ENCODE results near the gene GALNTL6.

GALNTL6 gene

DNA sequence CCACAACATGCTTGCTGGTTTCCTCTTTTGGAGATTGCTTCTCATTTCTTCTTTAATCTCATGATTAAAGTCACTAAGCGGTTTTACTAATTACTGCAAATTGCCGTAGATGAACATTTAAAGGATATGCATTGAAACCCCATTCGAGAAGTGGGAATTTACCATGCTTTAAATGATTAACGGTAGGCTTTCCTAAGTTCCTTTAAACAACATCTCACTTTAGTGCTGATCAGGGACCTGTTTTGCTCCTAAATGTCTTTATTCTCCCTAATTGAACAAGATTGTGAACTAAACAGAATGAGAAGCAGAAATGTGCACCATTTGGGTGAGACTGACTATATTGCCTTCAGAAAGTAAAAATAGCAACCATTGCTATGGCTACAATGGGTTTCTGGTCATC lies 430.3 kb downstream of the GALNTL6 start:
- no peak for DNase-seq

DNA sequence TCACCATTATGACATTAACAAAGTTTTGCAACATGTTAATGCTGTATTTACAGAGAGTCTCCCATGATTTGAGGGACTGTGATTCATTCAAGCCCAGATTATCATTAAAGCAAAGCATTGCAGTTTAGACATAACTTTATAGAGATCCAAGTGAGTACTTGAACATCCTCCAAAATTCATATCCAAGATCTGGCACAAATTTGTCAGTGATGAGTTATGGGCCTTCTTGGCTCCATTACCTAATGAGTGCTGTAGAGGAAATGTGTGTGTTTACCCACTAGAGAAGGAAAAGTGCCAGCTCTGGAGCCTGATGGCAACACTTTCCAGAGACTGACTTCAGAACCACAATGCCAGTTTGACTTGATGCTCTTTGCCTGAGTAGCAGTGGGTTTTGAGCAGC lies 432.3 kb downstream of the GALNTL6 start:
- no peak for DNase-seq

DNA sequence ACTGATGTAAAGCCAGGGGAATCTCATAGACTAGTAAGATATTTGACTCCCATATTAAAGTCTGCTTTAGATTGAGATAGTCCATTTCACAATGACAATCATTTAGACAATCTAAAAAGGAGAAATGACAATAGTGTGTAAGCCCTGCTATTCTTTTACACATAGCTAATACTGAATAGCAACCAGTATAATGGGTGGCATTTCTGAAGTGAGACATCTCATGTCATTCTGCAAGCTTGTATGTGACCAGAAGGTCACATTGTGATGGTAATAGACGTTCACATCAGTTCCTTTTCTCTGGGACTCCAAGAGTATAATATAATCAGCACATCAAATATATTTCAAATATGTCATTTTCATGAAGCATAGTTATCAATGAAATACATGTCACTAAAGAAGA lies 440.2 kb downstream of the GALNTL6 start:
- no peak for DNase-seq

DNA sequence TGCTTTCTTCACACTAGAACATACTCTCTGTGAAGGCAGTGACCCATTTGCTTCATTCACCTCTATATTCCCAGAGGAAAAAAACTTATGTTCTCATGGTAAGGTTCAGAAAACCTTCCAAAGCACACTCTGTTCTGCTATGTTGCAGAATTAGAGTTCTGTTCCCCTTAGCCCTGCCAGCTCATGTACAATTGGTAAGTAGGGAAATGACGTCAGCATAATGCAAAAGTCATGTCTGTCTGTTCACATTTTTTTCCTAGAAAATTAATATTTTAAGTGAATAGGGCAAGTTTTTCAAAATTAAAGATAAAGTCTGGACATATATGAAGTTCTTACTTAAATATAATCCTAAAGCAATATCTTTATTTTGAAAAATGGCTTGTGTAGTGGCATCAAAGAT lies 443.6 kb downstream of the GALNTL6 start:
- DNase-seq = no peak

DNA sequence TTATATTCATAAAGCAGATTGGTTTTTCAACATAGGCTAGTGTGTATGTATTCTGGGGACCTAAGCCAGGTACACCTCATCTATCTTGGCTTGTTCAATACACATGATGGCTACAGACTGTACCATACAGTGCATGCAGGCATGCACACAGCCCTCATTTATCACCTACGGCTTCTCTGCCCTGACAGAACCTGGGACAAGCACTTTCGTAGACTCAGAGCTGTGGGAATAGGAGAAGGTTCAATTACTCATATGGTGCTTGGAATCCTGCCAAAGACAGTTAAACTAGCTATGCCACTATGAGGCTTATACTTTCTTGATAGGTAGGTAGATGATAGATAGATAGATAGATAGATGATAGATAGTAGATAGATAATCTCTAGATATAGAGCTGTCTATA lies 457.2 kb downstream of the GALNTL6 start:
- no peak for DNase-seq

DNA sequence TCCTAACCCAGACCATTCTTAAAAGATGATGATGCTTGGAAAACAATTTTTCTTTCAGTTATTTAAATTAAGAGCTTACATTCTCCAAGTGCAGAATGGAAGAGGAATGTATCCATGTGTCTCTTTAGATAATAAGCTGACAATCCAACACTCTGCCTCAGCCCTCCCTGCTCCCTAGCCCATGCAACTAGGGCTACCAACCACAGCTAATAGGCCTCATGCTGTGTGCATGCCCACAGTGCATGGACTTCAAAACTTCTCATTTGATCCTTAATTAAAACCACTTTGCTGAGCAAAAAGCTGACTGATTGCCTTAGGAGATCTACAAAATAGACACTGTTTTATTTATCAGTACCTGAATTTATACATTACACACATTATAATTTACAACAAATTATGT lies 473.9 kb downstream of the GALNTL6 start:
- no peak for DNase-seq

DNA sequence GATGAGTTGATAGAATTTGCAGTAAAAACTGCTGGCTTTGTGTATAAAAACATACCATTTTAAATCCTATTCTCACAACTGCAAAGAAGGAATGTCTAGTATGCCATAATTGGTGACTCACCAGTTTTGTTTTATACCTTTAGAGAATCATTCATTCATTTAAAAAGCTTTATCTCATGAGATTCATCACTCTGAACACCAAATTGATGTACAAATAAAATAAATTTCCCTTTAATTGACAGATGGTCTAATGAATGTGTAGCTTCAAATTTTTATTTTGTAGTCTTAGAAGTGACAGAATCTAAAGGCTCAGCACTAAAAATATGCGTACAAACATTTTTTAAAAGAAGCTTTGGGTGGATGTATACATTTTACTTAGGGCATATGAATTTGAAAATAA lies 492.5 kb downstream of the GALNTL6 start:
- no peak for DNase-seq

DNA sequence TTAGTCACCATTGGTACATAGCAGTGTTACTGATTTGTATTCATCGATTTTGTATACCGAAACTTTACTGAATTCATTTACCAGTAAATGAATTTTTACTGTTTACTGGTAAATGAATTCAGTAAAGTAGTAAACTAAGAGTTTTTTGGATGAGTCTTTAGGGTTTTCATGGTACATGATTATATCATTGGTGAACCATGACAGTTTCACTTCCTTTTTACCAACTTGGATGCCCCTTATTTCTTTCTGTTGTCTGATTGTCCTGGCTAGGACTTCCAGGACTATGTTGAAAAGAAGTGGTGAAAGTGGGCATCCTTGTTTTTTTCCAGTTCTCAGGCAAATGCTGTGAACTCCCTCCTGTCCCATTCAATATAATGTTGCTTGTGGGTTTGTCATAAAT lies 494.9 kb downstream of the GALNTL6 start:
- no peak for DNase-seq

DNA sequence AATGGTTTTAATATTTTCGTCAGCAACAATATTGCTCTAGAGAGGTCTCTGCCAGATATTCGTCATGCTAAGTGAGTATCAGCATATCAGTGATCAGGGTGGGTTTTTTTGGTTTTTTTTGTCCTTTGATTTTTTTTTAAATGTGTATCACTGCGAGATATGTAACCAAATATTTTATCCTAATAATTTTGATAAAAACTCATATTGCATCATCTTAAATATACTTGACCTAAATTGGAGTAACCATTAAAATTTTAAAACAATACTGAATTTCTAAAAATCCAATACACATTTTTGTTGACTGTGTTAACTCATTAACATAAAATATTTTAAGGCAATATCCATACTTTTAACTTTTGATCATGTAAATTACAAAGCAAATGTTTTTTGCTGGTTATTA lies 498.5 kb downstream of the GALNTL6 start:
- no peak for DNase-seq

DNA sequence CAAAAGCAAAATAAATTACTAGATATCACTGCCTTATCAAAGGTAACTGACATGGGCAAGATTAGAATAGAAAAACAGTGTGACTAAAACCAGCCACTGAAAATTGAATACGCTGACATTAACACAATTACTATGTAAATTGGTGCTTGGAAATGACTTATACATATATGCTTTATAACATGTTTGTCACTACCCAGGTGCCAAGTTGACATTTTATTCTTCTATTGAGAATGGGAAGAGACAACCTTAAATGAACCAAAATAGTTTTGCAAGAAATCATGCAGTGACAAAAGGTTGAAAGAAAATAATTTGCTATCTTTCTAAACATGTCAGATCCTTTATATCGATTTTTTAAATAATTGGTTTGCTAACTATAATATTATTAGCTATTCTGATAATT lies 510.1 kb downstream of the GALNTL6 start:
- no peak for DNase-seq

DNA sequence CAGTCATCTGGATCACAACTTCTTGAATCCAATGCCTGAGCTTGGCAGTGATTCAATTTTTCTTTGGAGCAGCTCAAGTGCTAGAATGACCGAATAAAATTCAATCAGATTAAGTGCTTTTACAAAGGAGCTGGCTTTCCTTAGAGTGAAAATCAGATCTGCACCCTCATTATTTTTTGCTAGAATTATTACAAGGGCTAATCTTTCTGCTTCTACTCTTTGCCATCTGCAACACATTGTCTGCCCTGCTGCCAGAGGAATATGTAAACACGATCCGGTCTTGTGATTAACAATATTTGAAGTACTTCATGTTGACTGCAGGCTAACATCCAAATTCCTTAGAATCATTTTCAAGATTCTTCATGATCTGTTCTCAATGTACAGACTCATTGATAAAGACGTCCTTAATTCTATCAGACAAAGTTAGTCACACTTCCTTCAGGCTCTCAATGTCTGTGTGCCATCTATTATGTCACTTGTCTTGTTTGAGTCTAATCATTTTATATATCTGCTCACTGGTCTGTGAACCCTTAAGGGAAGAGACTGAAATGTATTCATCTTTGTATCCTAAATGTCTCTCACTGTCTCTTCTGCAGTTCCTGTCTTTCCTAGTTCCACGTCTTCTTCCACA lies 531.2 kb downstream of the GALNTL6 start:
- no peak for DNase-seq

DNA sequence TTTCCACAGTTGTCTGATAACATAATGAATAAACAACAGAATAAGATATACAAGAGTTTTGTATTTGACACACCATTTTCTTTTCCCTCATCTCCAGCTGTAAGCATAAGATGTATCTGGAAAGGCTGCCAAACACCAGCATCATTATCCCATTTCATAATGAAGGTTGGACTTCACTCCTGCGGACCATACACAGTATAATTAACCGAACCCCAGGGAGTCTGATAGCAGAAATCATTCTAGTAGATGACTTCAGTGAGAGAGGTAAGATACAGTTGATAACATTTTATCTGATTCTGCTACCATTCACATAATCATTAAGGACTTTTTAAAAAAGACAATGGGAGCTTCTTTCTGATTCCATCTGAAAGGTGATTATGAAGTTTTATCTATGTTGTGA lies 535.2 kb downstream of the GALNTL6 start:
- no peak for DNase-seq

DNA sequence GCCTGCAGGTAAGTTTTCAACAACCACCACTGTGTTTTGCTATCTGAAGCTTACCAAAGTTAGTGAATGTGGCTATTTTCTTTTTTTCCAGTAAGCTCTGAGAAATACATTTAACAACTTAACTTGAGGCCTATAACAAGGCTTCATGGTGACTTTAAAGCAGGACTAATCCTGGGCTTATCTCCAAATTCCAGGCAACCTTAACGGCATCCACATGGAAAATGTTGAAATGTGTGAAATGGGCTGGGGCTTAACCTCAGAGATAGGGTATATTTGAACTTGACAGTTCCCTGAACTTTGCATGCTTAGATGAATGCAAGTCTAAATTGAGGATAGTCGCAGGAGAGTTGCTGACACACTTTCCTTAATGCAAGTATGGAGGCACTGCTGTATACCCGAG lies 539.2 kb downstream of the GALNTL6 start:
- no peak for DNase-seq

DNA sequence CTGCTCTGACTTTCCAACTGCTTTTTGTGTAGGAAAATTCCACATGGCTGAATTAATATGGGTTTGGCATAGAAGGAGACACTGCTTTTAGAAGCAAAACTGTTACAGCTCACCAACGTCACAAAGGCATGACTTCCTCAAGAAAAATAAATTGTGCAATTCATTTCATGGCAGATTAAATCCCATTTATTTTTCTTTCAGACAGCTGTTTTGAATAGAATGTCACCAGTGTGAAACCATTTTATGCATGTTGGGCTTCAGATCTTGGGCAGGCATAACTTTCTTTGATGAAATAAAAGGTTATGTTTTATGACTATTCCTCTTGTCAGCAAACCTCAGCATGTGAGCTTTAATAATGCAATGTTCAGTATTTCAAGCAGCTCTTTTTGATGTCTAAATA lies 542.8 kb downstream of the GALNTL6 start:
- no peak for DNase-seq

DNA sequence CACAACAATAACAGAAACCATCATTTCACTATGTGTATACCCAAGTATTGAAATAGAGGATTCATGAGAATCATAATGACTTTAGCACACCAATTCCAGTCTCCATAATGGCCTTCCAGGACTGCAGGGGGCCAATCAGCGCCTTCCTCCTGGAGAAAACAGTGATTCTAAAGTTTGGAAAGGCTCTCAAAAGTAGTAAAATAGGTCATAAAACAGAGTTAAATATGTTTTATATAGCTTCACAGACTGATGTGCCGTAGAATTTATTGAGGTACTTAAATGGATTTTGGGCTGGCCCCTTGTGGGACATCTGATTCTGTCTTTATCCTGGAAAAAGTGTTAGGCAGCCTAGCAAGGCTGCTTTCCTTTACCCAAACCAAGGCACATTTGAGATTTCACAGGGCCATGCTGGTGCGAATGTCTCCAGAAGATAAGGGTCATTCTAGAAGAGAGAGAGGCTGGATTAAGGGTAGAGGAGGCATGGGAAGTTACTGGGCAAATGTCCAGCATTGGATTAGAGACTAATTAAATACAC lies 543.9 kb downstream of the GALNTL6 start:
- no peak for DNase-seq

DNA sequence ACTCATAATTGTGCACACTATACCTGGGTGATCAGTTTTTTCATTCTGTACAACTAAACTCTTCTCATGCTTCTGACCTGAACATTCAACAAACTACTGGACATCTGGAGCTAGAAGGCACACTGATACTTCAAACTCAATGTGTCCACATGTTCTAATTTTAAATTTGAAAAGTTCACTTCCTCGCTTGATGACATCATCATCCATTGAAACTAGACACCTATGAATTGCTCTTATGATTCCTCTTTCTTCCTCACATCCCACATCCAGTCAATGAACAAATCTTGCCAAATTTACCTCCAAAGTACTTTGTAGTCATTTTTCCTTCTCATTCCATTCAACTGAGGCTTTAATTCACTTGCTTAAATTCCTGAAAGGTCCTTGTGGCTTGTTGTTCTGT lies 549.4 kb downstream of the GALNTL6 start:
- no peak for DNase-seq

DNA sequence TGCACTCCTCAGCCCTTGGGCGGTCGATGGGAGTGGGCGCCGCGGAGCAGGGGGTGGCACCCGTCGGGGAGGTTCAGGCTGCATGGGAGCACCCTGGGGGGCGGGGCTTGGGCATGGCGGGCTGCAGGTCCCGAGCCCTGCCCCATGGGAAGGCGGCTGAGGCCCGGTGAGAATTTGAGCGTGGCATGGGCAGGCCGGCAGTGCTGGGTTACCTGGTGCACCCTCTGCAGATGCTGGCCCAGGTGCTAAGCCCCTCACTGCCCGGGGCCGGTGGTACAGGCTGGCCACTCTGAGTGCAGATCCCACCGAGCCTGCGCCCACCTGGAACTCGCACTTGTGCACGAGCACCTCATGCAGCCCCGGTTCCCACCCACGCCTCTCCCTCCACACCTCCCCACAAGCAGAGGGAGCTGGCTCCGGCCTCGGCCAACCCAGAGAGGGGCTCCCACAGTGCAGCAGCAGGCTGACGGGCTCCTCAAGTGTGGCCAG lies 556.3 kb downstream of the GALNTL6 start:
- no peak for DNase-seq

DNA sequence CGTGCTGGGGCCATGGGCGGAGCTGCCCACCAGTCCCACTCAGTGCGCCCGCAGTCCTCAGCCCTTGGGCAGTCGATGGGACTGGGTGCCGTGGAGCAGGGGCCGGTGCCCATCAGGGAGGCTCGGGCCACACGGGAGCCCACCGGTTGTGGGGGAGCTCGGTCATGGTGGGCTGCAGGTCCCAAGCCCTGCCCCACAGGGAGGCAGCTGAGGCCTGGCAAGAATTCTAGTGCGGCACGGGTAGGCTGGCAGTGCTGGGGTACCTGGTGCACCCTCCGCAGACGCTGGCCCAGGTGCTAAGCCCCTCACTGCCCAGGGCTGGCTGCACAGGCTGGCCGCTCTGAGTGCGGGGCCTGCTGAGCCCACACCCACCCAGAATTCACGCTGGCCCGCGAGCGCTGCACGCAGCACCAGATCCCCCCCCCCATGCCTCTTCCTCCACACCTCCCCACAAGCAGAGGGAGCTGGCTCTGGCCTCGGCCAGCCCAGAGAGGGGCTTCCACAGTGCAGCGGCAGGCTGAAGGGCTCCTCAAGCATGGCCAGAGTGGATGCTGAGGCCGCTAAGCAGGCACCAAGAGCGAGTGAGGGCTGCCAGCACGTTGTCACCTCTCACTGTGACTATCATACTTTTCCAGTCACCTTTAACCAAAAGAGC lies 564.4 kb downstream of the GALNTL6 start:
- no peak for DNase-seq

DNA sequence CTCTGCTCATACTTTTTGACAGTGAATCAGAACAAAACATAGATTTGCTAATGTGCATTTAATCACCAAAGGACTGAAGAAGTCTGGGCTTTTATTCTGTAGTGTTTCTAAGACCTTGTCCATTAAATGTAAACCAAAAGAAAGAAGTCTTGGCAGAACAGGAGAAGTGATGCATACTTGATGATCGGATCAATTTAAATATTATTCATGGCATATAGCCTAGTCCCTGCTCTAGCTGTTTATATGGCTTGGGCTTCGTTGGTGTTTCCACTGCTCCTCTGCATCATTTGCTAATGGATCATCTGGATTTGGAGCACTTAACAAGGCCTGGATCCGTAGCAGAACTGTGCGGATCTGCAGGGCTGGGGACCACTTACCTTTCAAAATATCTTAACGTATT lies 566.6 kb downstream of the GALNTL6 start:
- no peak for DNase-seq

DNA sequence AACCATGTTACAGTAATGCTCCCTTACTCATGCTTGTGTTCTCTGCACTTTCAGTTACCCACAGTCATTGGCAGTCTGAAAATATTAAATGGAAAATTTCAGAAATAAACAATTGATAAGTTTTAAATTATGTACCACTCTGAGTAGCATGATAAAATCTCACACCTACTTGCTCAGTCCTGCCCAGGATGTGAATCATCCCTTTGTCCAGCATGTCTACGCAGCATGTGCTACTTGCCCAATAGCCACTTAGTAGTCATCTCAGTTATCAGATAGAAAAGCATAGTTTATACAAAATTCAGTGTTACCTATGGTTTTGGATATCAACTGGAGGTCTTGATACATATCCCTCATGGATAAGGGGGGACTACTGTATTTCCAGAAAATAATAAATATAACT lies 577.1 kb downstream of the GALNTL6 start:
- no peak for DNase-seq

DNA sequence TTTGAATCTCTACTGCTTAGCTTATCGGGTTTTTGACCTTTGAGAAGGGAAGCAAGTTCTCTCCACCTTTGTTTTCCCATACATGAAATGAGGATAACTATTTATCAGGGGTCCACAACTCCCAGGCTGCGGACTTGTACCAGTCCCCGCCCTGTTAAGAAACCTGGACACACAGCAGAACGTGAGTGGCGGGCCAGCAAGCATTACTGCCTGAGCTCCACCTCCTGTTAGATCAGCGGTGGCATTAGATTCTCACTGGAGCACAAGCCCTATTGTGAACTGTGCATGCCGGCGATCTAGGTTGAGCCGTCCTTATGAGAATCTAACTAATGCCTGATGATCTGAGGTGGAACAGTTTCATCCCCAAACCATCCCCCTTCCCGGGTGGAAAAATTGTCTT lies 579.5 kb downstream of the GALNTL6 start:
- no peak for DNase-seq

DNA sequence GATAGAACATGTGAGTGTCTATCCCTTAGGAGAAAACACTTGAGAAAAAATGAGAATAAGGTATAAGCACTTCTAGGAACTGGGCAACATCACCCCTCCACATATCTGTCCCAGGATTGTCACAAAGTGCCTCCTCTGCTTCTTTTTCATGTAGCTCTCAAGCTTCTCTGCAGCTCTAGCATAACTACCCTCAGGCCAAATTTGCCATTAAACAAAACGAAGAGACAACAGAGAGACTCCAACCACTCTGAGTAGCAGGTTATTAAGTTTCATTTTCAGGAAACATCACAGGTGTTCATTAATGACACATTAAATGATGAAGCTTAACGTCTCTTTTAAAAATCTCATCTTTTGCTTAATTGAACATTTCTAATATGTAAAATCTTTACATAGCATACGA lies 580.0 kb downstream of the GALNTL6 start:
- no peak for DNase-seq

DNA sequence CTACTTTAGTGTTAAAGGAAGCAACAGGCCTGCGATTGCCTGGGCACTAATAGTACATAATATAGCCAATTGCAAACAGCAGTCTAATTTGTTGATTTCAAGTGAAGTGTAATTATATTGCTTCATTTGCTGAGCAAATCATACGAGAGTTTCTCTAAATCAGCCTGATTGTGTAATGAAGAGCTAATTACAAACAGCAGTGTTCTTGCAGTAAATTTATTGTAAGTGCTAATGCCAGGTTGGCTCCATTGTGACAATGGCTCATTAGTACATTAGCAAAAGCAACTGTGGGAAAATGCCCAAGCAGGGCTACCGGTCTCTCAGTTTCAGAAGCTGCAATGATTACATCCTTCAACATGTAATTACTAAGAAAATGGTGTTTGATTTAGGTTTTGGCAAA lies 591.5 kb downstream of the GALNTL6 start:
- DNase-seq = no peak

DNA sequence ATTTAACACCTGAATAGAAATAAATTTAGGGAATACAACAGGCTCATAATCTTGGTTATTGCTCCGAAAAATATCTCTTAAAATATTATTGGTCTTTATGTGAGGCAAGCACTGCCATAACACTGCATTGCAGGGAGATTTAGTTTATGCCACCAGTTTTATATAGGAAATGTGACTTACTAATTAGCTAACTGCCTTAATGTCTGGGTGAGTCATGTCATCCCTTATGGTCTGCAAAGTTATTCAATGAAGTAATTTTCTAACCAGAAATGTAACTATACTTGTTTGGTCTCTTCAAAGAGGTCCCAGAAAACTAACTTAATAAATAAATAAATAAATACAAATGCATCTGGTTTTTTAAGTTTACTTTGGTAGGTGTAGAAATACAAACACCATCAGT lies 597.2 kb downstream of the GALNTL6 start:
- DNase-seq = no peak

DNA sequence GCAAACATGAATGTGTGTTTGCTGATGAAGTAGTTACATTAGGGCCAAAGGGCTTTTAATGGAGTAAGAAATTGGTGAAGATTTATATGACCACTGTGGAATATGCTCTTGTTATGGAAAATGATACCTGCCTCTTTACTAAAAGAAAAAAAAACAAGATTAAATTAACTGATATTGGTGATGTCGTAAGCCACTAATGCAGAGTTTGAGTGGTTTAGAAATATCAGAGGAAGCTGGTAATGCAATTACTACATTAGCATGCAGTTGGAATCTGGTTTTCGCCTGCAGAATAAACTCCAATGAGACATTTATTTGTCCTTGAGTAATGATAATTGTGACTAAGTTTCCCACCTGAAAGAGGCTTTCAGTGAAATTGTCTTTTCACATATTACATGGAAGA lies 597.9 kb downstream of the GALNTL6 start:
- no peak for DNase-seq
